Suprapubic skin (tissue), 4 donors: Measurements from ENCODE around the gene NEURL1. TPM values are rescaled to one million over a fixed set of nuclear protein-coding genes. Genes with fewer than 3 reads are reported as not detected.
"Not testable (repeated sequence)": the region's sequence is repeated elsewhere in the genome, so short reads cannot be mapped to it uniquely, and the experiment has no call there.

Source experiments
- DNase-seq, 2 donors: peaks; one replicate each; pipeline ENCODE4 v3.0.0-alpha.2; 2019; ENCODE audit warnings: low spot score in 2 of 2
- H3K27ac ChIP-seq: fragments of 200-600 bp; sonication (generic); one replicate; pipeline ENCODE4 v1.5.1; 2019
- H3K27me3 ChIP-seq: fragments of 200-600 bp; sonication (generic); one replicate; pipeline ENCODE4 v1.5.1; 2019
- H3K36me3 ChIP-seq: fragments of 200-600 bp; sonication (generic); one replicate; pipeline ENCODE4 v1.5.1; 2019
- H3K4me1 ChIP-seq: fragments of 200-600 bp; sonication (generic); one replicate; pipeline ENCODE4 v1.5.1; 2019
- H3K4me3 ChIP-seq: fragments of 200-600 bp; sonication (generic); one replicate; pipeline ENCODE4 v1.5.1; 2019; ENCODE audit warnings: mild to moderate bottlenecking
- H3K9me3 ChIP-seq: fragments of 200-600 bp; sonication (generic); one replicate; pipeline ENCODE4 v1.5.1; 2019
- CTCF ChIP-seq, 2 donors: fragments of 200-600 bp in 1 of 2; fragments of 450-650 bp in 1 of 2; sonication (generic) in 1 of 2; IDR thresholded peaks; one replicate each; pipeline ENCODE4 v1.5.1; 2016 to 2019; ENCODE audit warnings: antibody characterized with exemption in 2 of 2, mild to moderate bottlenecking in 1 of 2, moderate library complexity in 1 of 2
- EP300 ChIP-seq: sonication (generic); formaldehyde crosslinking; IDR thresholded peaks from one replicate; pipeline ENCODE4 v1.6.1; 2017; ENCODE audit warnings: antibody characterized with exemption
- POLR2A ChIP-seq, 2 donors: fragments of 450-650 bp; IDR thresholded peaks; one replicate each; pipeline ENCODE4 v1.6.1; 2017; ENCODE audit warnings: antibody characterized with exemption in 2 of 2, mild to moderate bottlenecking in 2 of 2, moderate library complexity in 2 of 2
- POLR2AphosphoS5 ChIP-seq, 3 donors: sonication (generic); formaldehyde crosslinking; IDR thresholded peaks; one replicate each; pipeline ENCODE4 v1.6.1; 2017; ENCODE audit warnings: antibody characterized with exemption in 3 of 3
- WGBS: methylation state at CpG from one replicate; pipeline ENCODE4 v1.1.5; 2018; 5-methylcytosine and 5-hydroxymethylcytosine counted together
- total RNA-seq, 4 donors: library from RNA; depleted of rRNA; stranded (reverse); fragments of >200 nt; gene quantifications; one replicate each; pipeline ENCODE4 v1.1.0, GENCODE V29; 2016

The NEURL1 gene
- total RNA-seq, 4 donors from 2014 or later: 0.18 to 0.30 TPM; not detected in 2

- DNase-seq: no peak
- H3K9me3 ChIP-seq: no peaks in the 10 kb centered on the region
- H3K4me3 ChIP-seq: no peak overlapping the region
- no peaks in the 10 kb centered on the region for H3K4me1 ChIP-seq
- no peak overlapping the region for H3K27ac ChIP-seq
- 73% methylated on average over 6 of the region's 6 CpGs for WGBS
- H3K27me3 ChIP-seq: peaks cover 33% of the 10 kb centered on the region
- no peaks in the 10 kb centered on the region for H3K36me3 ChIP-seq
- TF ChIP-seq EP300 (no peak), POLR2A (IDR thresholded peaks at IDR 0.05) (no peak), POLR2AphosphoS5 (IDR thresholded peaks at IDR 0.05) (no peak), CTCF (IDR thresholded peaks at IDR 0.05) (no peak)
Measured at GRCh38 chr10:103500481-103500880, 7.0 kb downstream of the NEURL1 start.

GRCh38 chr10:103501186-103501585 lies 7.7 kb downstream of the NEURL1 start:
- no peak overlapping the region for H3K27ac ChIP-seq
- H3K9me3 ChIP-seq: no peaks in the 10 kb centered on the region
- H3K4me1 ChIP-seq: no peaks in the 10 kb centered on the region
- H3K4me3 ChIP-seq: no peak overlapping the region
- TF ChIP-seq CTCF (IDR thresholded peaks at IDR 0.05): no peak
- no peak for TF ChIP-seq POLR2A (IDR thresholded peaks at IDR 0.05)
- DNase-seq: no peak
- WGBS: 92% methylated on average over 3 of the region's 3 CpGs
- H3K36me3 ChIP-seq: no peaks in the 10 kb centered on the region
- H3K27me3 ChIP-seq: peaks cover 30% of the 10 kb centered on the region

- Histone ChIP-seq H3K9me3 (no peaks in the 10 kb centered on the region), H3K4me1 (no peaks in the 10 kb centered on the region), H3K4me3 (no peak overlapping the region), H3K36me3 (no peaks in the 10 kb centered on the region), H3K27ac (no peak overlapping the region), H3K27me3 (peaks cover 28% of the 10 kb centered on the region)
- no peak for DNase-seq
- no peak for TF ChIP-seq POLR2A (IDR thresholded peaks at IDR 0.05)
- no peak for TF ChIP-seq CTCF (IDR thresholded peaks at IDR 0.05)
- TF ChIP-seq EP300: no peak
- TF ChIP-seq POLR2AphosphoS5 (IDR thresholded peaks at IDR 0.05): no peak
- WGBS: 66% methylated on average over 11 of the region's 13 CpGs
Measured at GRCh38 chr10:103502849-103503660, 9.6 kb downstream of the NEURL1 start.

GRCh38 chr10:103503777-103504176 lies 10.3 kb downstream of the NEURL1 start:
- peaks cover 28% of the 10 kb centered on the region for H3K27me3 ChIP-seq
- H3K4me3 ChIP-seq, H3K4me1 ChIP-seq, H3K9me3 ChIP-seq, H3K27ac ChIP-seq, H3K36me3 ChIP-seq: not testable (repeated sequence)
- DNase-seq: peak in 1 of 2 donors; percentile 7
- 93% methylated on average over 6 of the region's 6 CpGs for WGBS

GRCh38 chr10:103504181-103504783 lies 10.8 kb downstream of the NEURL1 start:
- DNase-seq: no peak
- no peak overlapping the region for H3K27ac ChIP-seq
- H3K36me3 ChIP-seq: no peaks in the 10 kb centered on the region
- H3K4me1 ChIP-seq: no peaks in the 10 kb centered on the region
- no peak overlapping the region for H3K4me3 ChIP-seq
- peaks cover 28% of the 10 kb centered on the region for H3K27me3 ChIP-seq
- H3K9me3 ChIP-seq: no peaks in the 10 kb centered on the region
- WGBS: 76% methylated on average over 10 of the region's 10 CpGs
- TF ChIP-seq POLR2AphosphoS5 (IDR thresholded peaks at IDR 0.05) (no peak), CTCF (IDR thresholded peaks at IDR 0.05) (no peak), EP300 (no peak), POLR2A (IDR thresholded peaks at IDR 0.05) (no peak)
